SK-N-SH treated with all-trans-retinoic acid at 6 μM for 48 hours (cell line): Measurements from ENCODE around the gene MCAT.

Experiments used
- ARNTL ChIP-seq: fragments of 450-650 bp; formaldehyde crosslinking; IDR thresholded peaks from 2 replicates; pipeline ENCODE4 v1.5.0; 2020; ENCODE audit warnings: low read depth, mild to moderate bottlenecking, moderate library complexity, borderline replicate concordance
- RARB ChIP-seq: fragments of 250-450 bp; sonication (Bioruptor Pico); IDR thresholded peaks from 2 replicates; pipeline ENCODE4 v1.8.0; 2021; ENCODE audit warnings: mild to moderate bottlenecking, moderate library complexity
- TCF4 ChIP-seq: fragments of 250-450 bp; sonication (Bioruptor Pico); IDR thresholded peaks from 2 replicates; pipeline ENCODE4 v1.8.0; 2021; ENCODE audit warnings: mild to moderate bottlenecking, moderate library complexity, borderline replicate concordance
- TOX ChIP-seq: fragments of 250-450 bp; sonication (Bioruptor Pico); IDR thresholded peaks from 2 replicates; pipeline ENCODE4 v1.8.0; 2021; ENCODE audit warnings: mild to moderate bottlenecking, moderate library complexity, borderline replicate concordance
- TSHZ2 ChIP-seq: fragments of 250-450 bp; sonication (Bioruptor Pico); IDR thresholded peaks from 2 replicates; pipeline ENCODE4 v1.5.0; 2020; ENCODE audit warnings: mild to moderate bottlenecking, moderate library complexity
- ZFP3 ChIP-seq: fragments of 250-450 bp; sonication (Bioruptor Pico); IDR thresholded peaks from 2 replicates; pipeline ENCODE4 v1.5.0; 2020; ENCODE audit warnings: mild to moderate bottlenecking, moderate library complexity
- ZNF70 ChIP-seq: fragments of 450-650 bp; formaldehyde crosslinking; IDR thresholded peaks from 2 replicates; pipeline ENCODE4 v1.5.0; 2020; ENCODE audit warnings: mild to moderate bottlenecking, moderate library complexity
- TF ChIP-seq, protein P1 (sequence below): fragments of 250-450 bp; sonication (Bioruptor Pico); IDR thresholded peaks from 2 replicates; pipeline ENCODE4 v1.8.0; 2020; ENCODE audit warnings: mild to moderate bottlenecking, moderate library complexity, borderline replicate concordance

DNA sequence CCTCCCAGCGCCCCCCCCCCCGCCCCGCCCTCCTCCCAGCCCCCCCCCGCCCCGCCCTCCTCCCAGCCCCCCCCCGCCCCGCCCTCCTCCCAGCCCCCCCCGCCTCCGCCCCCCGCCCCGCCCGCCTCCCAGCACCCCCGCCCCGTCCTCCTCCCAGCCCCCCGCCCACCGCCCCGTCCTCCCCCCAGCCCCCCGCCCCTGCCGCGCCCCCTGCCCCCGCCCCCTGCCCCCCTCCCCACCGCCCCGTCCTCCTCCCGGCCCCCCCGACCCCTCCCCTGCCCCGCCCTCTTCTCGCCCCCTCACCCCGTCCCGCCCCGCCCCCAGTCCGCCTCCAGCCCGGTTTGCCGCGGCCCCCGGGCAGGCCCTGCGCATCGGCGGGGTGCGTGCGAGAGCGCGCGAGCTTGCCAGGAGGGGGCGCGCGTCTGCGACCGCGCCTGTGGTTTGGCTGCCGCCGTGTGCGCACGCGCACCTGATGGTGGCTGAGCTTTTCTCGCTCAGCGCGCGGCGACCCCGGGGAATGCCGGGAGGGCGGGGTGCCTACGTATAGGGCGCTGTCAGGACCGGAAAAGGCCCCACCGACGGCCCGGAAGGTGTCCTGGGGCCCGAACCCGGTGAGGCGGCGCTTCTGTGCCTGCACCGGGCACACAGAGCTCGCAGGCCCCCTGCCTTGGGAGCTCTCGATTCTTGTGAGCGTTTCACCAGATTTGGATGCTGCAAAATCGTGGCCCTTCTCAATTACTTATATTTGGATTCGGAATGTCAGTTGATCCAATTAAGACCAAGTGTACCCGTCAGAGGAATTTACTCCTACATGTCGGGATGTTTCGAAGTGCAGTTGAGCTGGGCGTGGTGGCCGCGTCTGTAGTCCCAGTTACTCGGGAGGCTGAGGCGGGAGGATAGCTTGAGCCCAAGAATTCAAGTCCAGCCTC is 44.2 kb upstream of the MCAT start:
- TF ChIP-seq ZNF70 (CRISPR knock-in tag) (no peak), RARB (CRISPR knock-in tag) (no peak), ZFP3 (CRISPR knock-in tag) (no peak), TCF4 (CRISPR knock-in tag) (no peak), TSHZ2 (CRISPR knock-in tag) (no peak), TOX (CRISPR knock-in tag) (no peak), ARNTL (CRISPR knock-in tag) (no peak)
- TF ChIP-seq, protein P1, sequence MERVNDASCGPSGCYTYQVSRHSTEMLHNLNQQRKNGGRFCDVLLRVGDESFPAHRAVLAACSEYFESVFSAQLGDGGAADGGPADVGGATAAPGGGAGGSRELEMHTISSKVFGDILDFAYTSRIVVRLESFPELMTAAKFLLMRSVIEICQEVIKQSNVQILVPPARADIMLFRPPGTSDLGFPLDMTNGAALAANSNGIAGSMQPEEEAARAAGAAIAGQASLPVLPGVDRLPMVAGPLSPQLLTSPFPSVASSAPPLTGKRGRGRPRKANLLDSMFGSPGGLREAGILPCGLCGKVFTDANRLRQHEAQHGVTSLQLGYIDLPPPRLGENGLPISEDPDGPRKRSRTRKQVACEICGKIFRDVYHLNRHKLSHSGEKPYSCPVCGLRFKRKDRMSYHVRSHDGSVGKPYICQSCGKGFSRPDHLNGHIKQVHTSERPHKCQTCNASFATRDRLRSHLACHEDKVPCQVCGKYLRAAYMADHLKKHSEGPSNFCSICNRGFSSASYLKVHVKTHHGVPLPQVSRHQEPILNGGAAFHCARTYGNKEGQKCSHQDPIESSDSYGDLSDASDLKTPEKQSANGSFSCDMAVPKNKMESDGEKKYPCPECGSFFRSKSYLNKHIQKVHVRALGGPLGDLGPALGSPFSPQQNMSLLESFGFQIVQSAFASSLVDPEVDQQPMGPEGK (CRISPR knock-in tag) = no peak
